B cell (primary cell): Measurements from ENCODE around the gene C2orf74.

Experiments
- CTCF ChIP-seq: fragments of 200-600 bp; IDR thresholded peaks from one replicate; pipeline ENCODE4 v1.8.0; 2022; ENCODE audit warnings: antibody characterized with exemption, mild to moderate bottlenecking
- EZH2 ChIP-seq: IDR thresholded peaks from 2 replicates; pipeline ENCODE4 v1.6.1; 2012; ENCODE audit warnings: borderline replicate concordance, low read depth, mild to moderate bottlenecking, moderate library complexity, low read length; ENCODE audit not compliant: insufficient read depth, poor library complexity, severe bottlenecking

- TF ChIP-seq CTCF (no peak), EZH2 (no peak)
Measured at GRCh38 chr2:61141151-61141550, 20.8 kb upstream of the C2orf74 start.
